Ovary (tissue), 9 donors: ENCODE results near the gene DSCAM. TPM values are rescaled to one million over a fixed set of nuclear protein-coding genes. Genes with fewer than 3 reads are reported as not detected.

Experiments
- DNase-seq, 5 donors: peaks; one replicate each; pipeline ENCODE4 v3.0.0-alpha.2; 2019 to 2020
- H3K27ac ChIP-seq, 2 donors: fragments of 200-600 bp; one replicate each; pipeline versions ENCODE4 v1.5.1 to v1.8.0; 2019 to 2022
- H3K27me3 ChIP-seq: fragments of 200-600 bp; one replicate; pipeline ENCODE4 v1.8.0; 2022
- H3K36me3 ChIP-seq: fragments of 200-600 bp; sonication (generic); one replicate; pipeline ENCODE4 v1.5.1; 2019
- H3K4me1 ChIP-seq: one replicate; pipeline ENCODE4 v1.8.1; 2013; ENCODE audit warnings: mild to moderate bottlenecking, moderate library complexity; ENCODE audit not compliant: insufficient read depth
- H3K4me3 ChIP-seq: fragments of 200-600 bp; sonication (generic); one replicate; pipeline ENCODE4 v1.5.1; 2017
- H3K9me3 ChIP-seq, 2 donors: fragments of 200-600 bp in 1 of 2; sonication (generic) in 1 of 2; one replicate each; pipeline versions ENCODE4 v1.5.1 to v1.8.1; 2013 to 2019; ENCODE audit warnings: mild to moderate bottlenecking in 1 of 2, moderate library complexity in 1 of 2
- EP300 ChIP-seq: sonication (generic); formaldehyde crosslinking; IDR thresholded peaks from one replicate; pipeline ENCODE4 v1.6.1; 2017; ENCODE audit warnings: antibody characterized with exemption
- POLR2A ChIP-seq: fragments of 450-650 bp; IDR thresholded peaks from one replicate; pipeline ENCODE4 v1.6.1; 2017; ENCODE audit warnings: antibody characterized with exemption, mild to moderate bottlenecking, moderate library complexity
- WGBS, 3 donors: extraction: QIAGEN DNeasy Blood & Tissue Kit in 1 of 3; methylation state at CpG; one replicate each; pipeline versions ENCODE4 v1.1.5 to v1.1.7; 2013 to 2017; 5-methylcytosine and 5-hydroxymethylcytosine counted together
- intact Hi-C, 4 donors: fragments of 100-400 bp; cut with DNase I; formaldehyde crosslinking; loops; one replicate each; pipeline versions ENCODE4 v1.11.0 to v1.15.1; 2022 to 2023
- polyA plus RNA-seq, 2 donors: library from polyadenylated mRNA; stranded (reverse); fragments of 200-250 nt in 1 of 2; fragments of 350-450 nt in 1 of 2; fragmentation: Illumina TruSeq in 1 of 2; extraction: RNeasy Lipid Tissue Mini Kit (QIAGEN cat#74804) in 1 of 2; gene quantifications; one replicate each; pipeline ENCODE4 v1.2.3, GENCODE V29; 2013 to 2014
- total RNA-seq, 7 donors: library from RNA; depleted of rRNA in 2 of 7; stranded (reverse); fragments of >200 nt in 2 of 7; fragmentation: NEBNext Ultra II Directional in 3 of 7; extraction: Animal tissue kit (Norgen Biotek cat#: 25700) in 3 of 7; gene quantifications; one replicate each; pipeline versions ENCODE4 v1.1.0 to v1.2.4, GENCODE V29; 2016 to 2023
- TF ChIP-seq, protein P1 (sequence below), 3 donors: fragments of 450-650 bp in 2 of 3; fragments of 200-600 bp in 1 of 3; IDR thresholded peaks; one replicate each; pipeline versions ENCODE4 v1.5.1 to v1.8.0; 2016 to 2022; ENCODE audit warnings: antibody characterized with exemption in 3 of 3, mild to moderate bottlenecking in 1 of 3
- donor health status: DM: no; HTN: no; CAD: no; lungs with moderate emphysema.
- donor health status: DM: no; HTN: no; CAD: no.
- donor health status: Bipolar disorder and iron deficiency.
- donor health status: DM: yes; HTN: yes; CAD: no.
- donor health status: DM: no; HTN: no; CAD: no.
- donor health status: DM: yes; HTN: yes; CAD: no.

The DSCAM gene
- total and polyA plus RNA-seq, 9 donors = under 0.01 to 0.12 (median 0.04) TPM; not detected in 5

DNA sequence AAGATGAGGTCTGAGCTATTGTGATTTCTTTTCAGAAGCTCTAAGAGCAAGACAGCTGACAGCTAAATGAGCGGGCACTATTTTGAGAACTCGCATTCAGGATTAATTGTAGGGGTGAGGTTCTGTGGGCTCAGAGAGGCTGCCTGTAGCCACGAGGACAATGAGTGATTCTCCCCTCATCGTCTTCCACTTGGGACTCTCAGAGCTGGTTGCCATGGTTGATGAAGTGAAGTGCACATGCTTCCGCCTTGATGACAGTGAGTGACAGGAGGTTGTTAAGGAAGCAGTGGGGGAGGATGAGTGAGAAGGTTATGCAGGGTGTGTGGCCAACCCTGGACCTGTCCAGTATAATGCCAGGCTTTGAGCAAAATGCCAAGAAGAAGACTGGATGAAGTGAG, 638.0 kb downstream of the DSCAM start:
- H3K36me3 ChIP-seq = no peaks in the 10 kb centered on the region
- no peaks in the 10 kb centered on the region for H3K9me3 ChIP-seq
- no peak overlapping the region for H3K27ac ChIP-seq
- H3K27me3 ChIP-seq = no peaks in the 10 kb centered on the region
- intact Hi-C loops = no loop called here
- 76 to 84% (median 80%) methylated on average over 5 of the region's 5 CpGs for WGBS, 3 donors
- TF ChIP-seq EP300 (no peak), POLR2A (no peak)
- TF ChIP-seq, protein P1, sequence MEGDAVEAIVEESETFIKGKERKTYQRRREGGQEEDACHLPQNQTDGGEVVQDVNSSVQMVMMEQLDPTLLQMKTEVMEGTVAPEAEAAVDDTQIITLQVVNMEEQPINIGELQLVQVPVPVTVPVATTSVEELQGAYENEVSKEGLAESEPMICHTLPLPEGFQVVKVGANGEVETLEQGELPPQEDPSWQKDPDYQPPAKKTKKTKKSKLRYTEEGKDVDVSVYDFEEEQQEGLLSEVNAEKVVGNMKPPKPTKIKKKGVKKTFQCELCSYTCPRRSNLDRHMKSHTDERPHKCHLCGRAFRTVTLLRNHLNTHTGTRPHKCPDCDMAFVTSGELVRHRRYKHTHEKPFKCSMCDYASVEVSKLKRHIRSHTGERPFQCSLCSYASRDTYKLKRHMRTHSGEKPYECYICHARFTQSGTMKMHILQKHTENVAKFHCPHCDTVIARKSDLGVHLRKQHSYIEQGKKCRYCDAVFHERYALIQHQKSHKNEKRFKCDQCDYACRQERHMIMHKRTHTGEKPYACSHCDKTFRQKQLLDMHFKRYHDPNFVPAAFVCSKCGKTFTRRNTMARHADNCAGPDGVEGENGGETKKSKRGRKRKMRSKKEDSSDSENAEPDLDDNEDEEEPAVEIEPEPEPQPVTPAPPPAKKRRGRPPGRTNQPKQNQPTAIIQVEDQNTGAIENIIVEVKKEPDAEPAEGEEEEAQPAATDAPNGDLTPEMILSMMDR (IDR thresholded peaks at IDR 0.05) = no peak
- no peak for DNase-seq
- no peak overlapping the region for H3K4me3 ChIP-seq
- no peaks in the 10 kb centered on the region for H3K4me1 ChIP-seq

DNA sequence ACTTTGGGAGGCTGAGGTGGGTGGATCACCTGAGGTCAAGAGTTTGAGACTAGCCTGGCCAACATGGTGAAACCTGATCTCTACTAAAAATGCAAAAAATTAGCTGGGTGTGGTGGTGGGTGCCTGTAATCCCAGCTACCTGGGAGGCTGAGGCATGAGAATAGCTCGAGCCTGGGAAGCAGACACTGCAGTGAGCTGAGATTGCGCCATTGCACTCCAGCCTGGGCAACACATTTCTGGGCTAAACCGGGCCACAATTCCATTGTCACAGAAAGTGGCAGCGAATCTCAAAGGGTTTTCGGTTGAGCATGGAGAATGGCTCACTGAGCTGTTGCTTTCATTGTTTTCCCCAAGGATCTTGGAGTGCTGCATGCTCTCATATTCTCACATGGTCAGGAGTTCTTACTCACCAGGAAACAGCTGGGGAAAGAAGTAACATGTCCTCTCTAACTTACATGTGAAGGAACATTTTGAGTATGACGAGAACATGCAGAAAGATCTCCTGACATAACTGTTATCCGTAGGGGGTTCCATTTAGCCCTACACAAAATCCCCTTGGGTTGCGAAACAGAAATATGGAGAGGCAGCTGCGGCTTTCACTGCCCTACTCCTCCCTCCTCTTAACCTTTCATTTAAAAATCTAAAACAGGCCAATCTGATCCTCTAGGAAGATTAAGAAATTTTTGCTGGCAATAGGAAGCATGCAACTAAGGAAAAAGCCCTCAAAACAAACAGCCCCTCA, 638.6 kb downstream of the DSCAM start:
- intact Hi-C loops = no loop called here
- Histone ChIP-seq H3K4me1 (no peaks in the 10 kb centered on the region), H3K9me3 (no peaks in the 10 kb centered on the region), H3K27me3 (no peaks in the 10 kb centered on the region), H3K27ac (no peak overlapping the region), H3K4me3 (no peak overlapping the region), H3K36me3 (no peaks in the 10 kb centered on the region)
- TF ChIP-seq, protein P1 (IDR thresholded peaks at IDR 0.05) = no peak
- no peak for DNase-seq
- WGBS, 3 donors = 88 to 92% (median 90%) methylated on average over 9 of the region's 9 CpGs

DNA sequence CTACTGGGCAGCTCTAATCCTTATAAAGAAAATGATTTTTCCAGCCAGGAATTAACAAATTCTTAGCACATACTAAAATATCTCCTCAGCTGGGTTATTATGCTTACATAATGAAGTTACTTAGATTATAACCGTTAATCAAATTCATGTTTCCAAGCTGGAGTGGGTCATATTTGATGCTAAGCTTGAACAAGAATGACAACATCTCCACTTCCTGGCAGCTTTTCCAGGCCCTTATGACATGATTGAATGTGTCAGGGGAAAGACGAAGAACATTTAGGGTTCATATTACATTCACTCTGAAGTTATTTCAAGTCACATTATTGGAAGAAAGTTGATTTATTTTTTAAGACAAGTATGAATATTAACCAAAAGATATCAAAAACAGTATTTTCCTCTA, 646.0 kb downstream of the DSCAM start:
- no peaks in the 10 kb centered on the region for H3K27me3 ChIP-seq
- no peaks in the 10 kb centered on the region for H3K4me1 ChIP-seq
- TF ChIP-seq, protein P1 (IDR thresholded peaks at IDR 0.05) = no peak
- TF ChIP-seq POLR2A = no peak
- no peak for TF ChIP-seq EP300
- H3K36me3 ChIP-seq = no peaks in the 10 kb centered on the region
- H3K9me3 ChIP-seq = no peaks in the 10 kb centered on the region
- H3K27ac ChIP-seq = no peak overlapping the region
- WGBS, 3 donors = 5 to 25% (median 10%) methylated on average over 2 of the region's 2 CpGs
- no peak overlapping the region for H3K4me3 ChIP-seq
- no peak for DNase-seq
- intact Hi-C loops = no loop called here

DNA sequence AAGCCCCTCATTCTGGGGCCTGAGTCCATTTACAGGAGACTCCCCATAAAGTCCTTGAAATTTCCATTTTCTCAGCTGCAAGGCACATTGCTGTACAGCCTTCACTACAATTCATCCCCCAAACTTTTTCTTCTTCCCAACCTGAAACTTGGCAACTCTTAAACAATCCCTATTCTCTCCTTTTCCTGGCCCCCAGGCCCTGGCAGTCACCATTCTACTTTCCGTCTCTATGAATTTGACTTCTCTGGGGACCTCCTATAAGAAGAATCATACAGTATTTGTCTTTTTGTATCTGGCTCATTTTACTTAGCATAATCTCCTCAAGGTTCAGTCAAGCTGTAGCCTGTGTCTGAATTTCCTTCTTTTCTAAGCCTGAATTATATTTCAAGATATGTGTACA, 646.8 kb downstream of the DSCAM start:
- no peak overlapping the region for H3K4me3 ChIP-seq
- H3K36me3 ChIP-seq = no peaks in the 10 kb centered on the region
- no peak overlapping the region for H3K27ac ChIP-seq
- no peaks in the 10 kb centered on the region for H3K9me3 ChIP-seq
- intact Hi-C loops = no loop called here
- TF ChIP-seq POLR2A = no peak
- no peak for TF ChIP-seq EP300
- TF ChIP-seq, protein P1 (IDR thresholded peaks at IDR 0.05) = no peak
- DNase-seq = no peak
- no peaks in the 10 kb centered on the region for H3K27me3 ChIP-seq
- WGBS, 3 donors = 81 to 94% (median 88%) methylated on average over 1 of the region's 1 CpG
- no peaks in the 10 kb centered on the region for H3K4me1 ChIP-seq
